HepG2 (cell line): Measurements from ENCODE around the gene TAF4B. TPM values are rescaled to one million over a fixed set of nuclear protein-coding genes. Genes with fewer than 3 reads are reported as not detected.
"Not testable (repeated sequence)": the region's sequence is repeated elsewhere in the genome, so short reads cannot be mapped to it uniquely, and the experiment has no call there.

Experiments used
- ATAC-seq: fragments of 200-7000 bp; cut with Tn5 transposase; 3 replicates; pipeline ENCODE4 v1.9.1; 2020; ENCODE audit warnings: mild to moderate bottlenecking, moderate library complexity
- BruUV-seq: library from RNA; stranded (reverse); fragments of 400-500 nt; replicated peaks from 2 replicates; lab custom pipeline; 2021; lab: Mats Ljungman, UMichigan
- CTCF ChIA-PET: fragments of 300-600 bp; formaldehyde crosslinking; extraction: SDS; loops from one replicate; lab custom pipeline; 2021; ENCODE audit warnings: low total read pairs, inconsistent platforms, low intra/inter-chr PET ratio; lab: Yijun Ruan, JAX
- POLR2A ChIA-PET: fragments of 350-600 bp; sonication (Branson Sonifier 250); formaldehyde crosslinking; loops from one replicate; lab custom pipeline; 2020; ENCODE audit warnings: antibody characterized with exemption, inconsistent platforms; lab: Yijun Ruan, JAX
- DNase-seq: peaks from one replicate; pipeline ENCODE4 v3.0.0-alpha.2; 2015; ENCODE audit warnings: low spot score
- FAIRE-seq: peaks from 3 replicates; lab custom pipeline; 2011; peaks lifted over from hg19 to GRCh38; lab: Jason Lieb, UNC
- H2AFZ ChIP-seq: one replicate; pipeline ENCODE4 v1.6.1; 2011; ENCODE audit warnings: low read length, inconsistent platforms
- H3K27ac ChIP-seq: fragments of 300-600 bp; 3 replicates; pipeline ENCODE4 v1.8.0; 2011; ENCODE audit warnings: mixed run types, mild to moderate bottlenecking, mixed read lengths, low read length, inconsistent platforms; ENCODE audit not compliant: insufficient read depth; ENCODE audit errors: extremely low read length
- H3K27me3 ChIP-seq, 2 experiments: fragments of 200-600 bp in 1 of 2; 2 replicates in 1 of 2; 3 replicates in 1 of 2; pipeline versions ENCODE4 v1.6.0 to v1.8.0; 2011; ENCODE audit warnings: low read length in 2 of 2, mild to moderate bottlenecking in 2 of 2, moderate library complexity in 2 of 2, inconsistent platforms in 1 of 2; ENCODE audit not compliant: insufficient read depth in 2 of 2, control insufficient read depth in 1 of 2
- H3K36me3 ChIP-seq, 2 experiments: fragments of 200-600 bp in 1 of 2; replicated peaks in 1 of 2; 2 replicates in 1 of 2; 3 replicates in 1 of 2; pipeline versions ENCODE4 v1.5.1 to v1.8.0; 2011; ENCODE audit warnings: low read length in 2 of 2, inconsistent platforms in 1 of 2; ENCODE audit not compliant: insufficient read depth in 2 of 2, control insufficient read depth in 1 of 2
- H3K4me1 ChIP-seq: 2 replicates; pipeline ENCODE4 v1.5.1; 2012; ENCODE audit warnings: low read length, inconsistent platforms; ENCODE audit not compliant: insufficient read depth
- H3K4me2 ChIP-seq: 2 replicates; pipeline ENCODE4 v1.6.0; 2011; ENCODE audit warnings: low read depth, low read length, inconsistent platforms
- H3K4me3 ChIP-seq, 3 experiments: fragments of 200-600 bp in 1 of 3; sonication (generic), shearing (Covaris generic) in 1 of 3; replicated peaks in 1 of 3; 2 replicates each; pipeline ENCODE4 v1.5.1; 2011 to 2016; ENCODE audit warnings: low read length in 3 of 3, inconsistent platforms in 2 of 3, low read depth in 2 of 3, mild to moderate bottlenecking in 2 of 3, control low read depth in 1 of 3, mixed read lengths in 1 of 3; ENCODE audit not compliant: insufficient read depth in 1 of 3
- H3K79me2 ChIP-seq: one replicate; pipeline ENCODE4 v1.6.1; 2011; ENCODE audit warnings: low read length, inconsistent platforms; ENCODE audit not compliant: insufficient read depth
- H3K9ac ChIP-seq: 2 replicates; pipeline ENCODE4 v1.6.0; 2011; ENCODE audit warnings: mild to moderate bottlenecking, low read depth, low read length, inconsistent platforms; ENCODE audit not compliant: insufficient read depth
- H3K9me3 ChIP-seq: 2 replicates; pipeline ENCODE4 v1.5.1; 2012; ENCODE audit warnings: mild to moderate bottlenecking, low read length
- H4K20me1 ChIP-seq: 2 replicates; pipeline ENCODE4 v1.6.0; 2011; ENCODE audit warnings: inconsistent platforms, mild to moderate bottlenecking, low read length, moderate library complexity; ENCODE audit not compliant: insufficient read depth
- MAFF ChIP-seq: IDR thresholded peaks from 2 replicates; pipeline ENCODE4 v1.6.1; 2011; ENCODE audit warnings: low read depth, low read length, improper control_type of control experiment
- MAFK ChIP-seq, 2 experiments: IDR thresholded peaks in 1 of 2; conservative IDR thresholded peaks in 1 of 2; 2 replicates each; pipeline ENCODE4 v1.6.1; 2011; ENCODE audit warnings: improper control_type of control experiment in 2 of 2, low read length in 2 of 2
- WGBS: methylation state at CpG from one replicate; pipeline ENCODE4 v1.1.6; 2017; ENCODE audit warnings: low lambda C conversion rate; 5-methylcytosine and 5-hydroxymethylcytosine counted together
- in situ Hi-C: cut with HindIII; loops from 2 replicates; pipeline ENCODE4 v1.10.0; 2017; ENCODE audit warnings: low pct_unique_long_range_greater_than_20kb; ENCODE audit not compliant: extremely low pct_ligation_motif_present
- intact Hi-C: fragments of 100-400 bp; cut with micrococcal nuclease; formaldehyde crosslinking; loops from one replicate; pipeline ENCODE4 v1.10.0; 2022; ENCODE audit not compliant: unreplicated experiment
- polyA plus RNA-seq, 8 experiments: library from polyadenylated mRNA; depleted of rRNA in 3 of 8; stranded (reverse) in 7 of 8; unstranded in 1 of 8; fragments of >200 nt; fragmentation: Illumina TruSeq in 4 of 8; extraction: Trizol in 4 of 8; gene quantifications; 2 replicates each; pipeline versions ENCODE4 v1.2.1 to v1.2.3, GENCODE V29; 2011 to 2016; ENCODE audit warnings: low read depth in 4 of 8, missing spikeins in 1 of 8, mixed read lengths in 1 of 8; ENCODE audit not compliant: insufficient read depth in 1 of 8
- total RNA-seq, 5 experiments: library from RNA; depleted of rRNA; stranded (reverse); fragments of >200 nt; fragmentation: Illumina TruSeq; extraction: Trizol; gene quantifications; 2 replicates each; pipeline ENCODE4 v1.2.3, GENCODE V29; 2016; ENCODE audit warnings: low read depth in 1 of 5

The TAF4B gene
- total and polyA plus RNA-seq, 2 of the 13 experiments (the other 11 are each of a cell fraction or from before 2014, with no cell fraction given), result 2.2 to 3.8 TPM

- DNase-seq, intact Hi-C loops, H3K79me2 ChIP-seq, H3K27ac ChIP-seq, POLR2A ChIA-PET, CTCF ChIA-PET, H3K4me2 ChIP-seq, in situ Hi-C loops, ATAC-seq, H3K4me3 ChIP-seq, H2AFZ ChIP-seq, FAIRE-seq, H3K9ac ChIP-seq, BruUV-seq, H3K36me3 ChIP-seq, H4K20me1 ChIP-seq, H3K4me1 ChIP-seq, H3K27me3 ChIP-seq, H3K9me3 ChIP-seq: not testable (repeated sequence)
- WGBS, result 42% methylated on average over 4 of the region's 4 CpGs
These were observed 16.1 kb downstream of the TAF4B start for GRCh38 chr18:26242392-26242791.

- H3K27ac ChIP-seq, H3K9ac ChIP-seq, DNase-seq, ATAC-seq, H3K4me2 ChIP-seq, FAIRE-seq, CTCF ChIA-PET, H3K36me3 ChIP-seq, in situ Hi-C loops, BruUV-seq, H3K27me3 ChIP-seq, H3K4me3 ChIP-seq, POLR2A ChIA-PET, H3K79me2 ChIP-seq, H4K20me1 ChIP-seq, intact Hi-C loops, H3K4me1 ChIP-seq, H3K9me3 ChIP-seq, H2AFZ ChIP-seq: not testable (repeated sequence)
- TF ChIP-seq MAFF (peak; percentile 63), MAFK (conservative IDR thresholded peaks at IDR 0.05 in 1 of 2, IDR thresholded peaks at IDR 0.05 in 1 of 2; ENCODE audit: low read length in 2 of 2) (peak; percentile 41 to 72; a peak in 3 of 4 replicates)
- 63% methylated on average over 5 of the region's 5 CpGs for WGBS
These were observed 19.2 kb downstream of the TAF4B start for GRCh38 chr18:26245434-26245833.
